DND-41 (cell line): Measurements from ENCODE around the gene SH3BP1.

Source experiments
- ATAC-seq: fragments of 200-7000 bp; cut with Tn5 transposase; 3 replicates; pipeline ENCODE4 v1.9.1; 2021; ENCODE audit warnings: low read depth; ENCODE audit not compliant: insufficient read depth
- DNase-seq: peaks from one replicate; pipeline ENCODE4 v3.0.0-alpha.2; 2020
- H2AFZ ChIP-seq: 2 replicates; pipeline ENCODE4 v1.6.0; 2012; ENCODE audit warnings: low read depth, low read length
- H3K27ac ChIP-seq: 2 replicates; pipeline ENCODE4 v1.5.1; 2012; ENCODE audit warnings: low read length, inconsistent platforms
- H3K27me3 ChIP-seq: fragments of 200-600 bp; sonication (generic); 2 replicates; pipeline ENCODE4 v1.6.0; 2012; ENCODE audit warnings: low read length, mild to moderate bottlenecking, inconsistent platforms; ENCODE audit not compliant: insufficient read depth, poor library complexity
- H3K36me3 ChIP-seq: 2 replicates; pipeline ENCODE4 v1.5.1; 2012; ENCODE audit warnings: low read length, inconsistent platforms; ENCODE audit not compliant: insufficient read depth
- H3K4me1 ChIP-seq: 2 replicates; pipeline ENCODE4 v1.5.1; 2012; ENCODE audit warnings: mild to moderate bottlenecking, low read length; ENCODE audit not compliant: insufficient read depth
- H3K4me2 ChIP-seq: 2 replicates; pipeline ENCODE4 v1.6.0; 2012; ENCODE audit warnings: mild to moderate bottlenecking, moderate library complexity, low read length, inconsistent platforms; ENCODE audit not compliant: insufficient read depth
- H3K4me3 ChIP-seq, 2 experiments: fragments of 200-600 bp in 1 of 2; shearing (Covaris generic) in 1 of 2; 2 replicates each; pipeline ENCODE4 v1.5.1; 2012 to 2016; ENCODE audit warnings: inconsistent platforms in 2 of 2, low read length in 2 of 2, mild to moderate bottlenecking in 2 of 2, low read depth in 1 of 2, moderate library complexity in 1 of 2
- H3K79me2 ChIP-seq: 2 replicates; pipeline ENCODE4 v1.6.0; 2012; ENCODE audit warnings: low read length, inconsistent platforms; ENCODE audit not compliant: insufficient read depth
- H3K9ac ChIP-seq: 2 replicates; pipeline ENCODE4 v1.6.0; 2012; ENCODE audit warnings: low read depth, mild to moderate bottlenecking, inconsistent platforms, low read length, moderate library complexity
- H3K9me3 ChIP-seq: 2 replicates; pipeline ENCODE4 v1.5.1; 2012; ENCODE audit warnings: low read length, moderate library complexity, mild to moderate bottlenecking, inconsistent platforms; ENCODE audit not compliant: insufficient read depth, severe bottlenecking
- H4K20me1 ChIP-seq: 2 replicates; pipeline ENCODE4 v1.6.0; 2012; ENCODE audit warnings: low read length; ENCODE audit not compliant: insufficient read depth
- CTCF ChIP-seq: IDR thresholded peaks from 2 replicates; pipeline ENCODE4 v1.5.1; 2012; ENCODE audit warnings: borderline replicate concordance, low read length, moderate library complexity, mild to moderate bottlenecking; ENCODE audit not compliant: poor library complexity, severe bottlenecking; ENCODE audit errors: extremely low read depth
- EZH2 ChIP-seq: IDR thresholded peaks from 3 replicates; pipeline ENCODE4 v1.6.1; 2012; ENCODE audit warnings: borderline replicate concordance, low read depth, mild to moderate bottlenecking, moderate library complexity, low read length, inconsistent platforms; ENCODE audit not compliant: severe bottlenecking

Gene SH3BP1

GRCh38 chr22:37627545-37627944, 11.9 kb upstream of the SH3BP1 start:
- Histone ChIP-seq H3K9me3 (no peaks in the 10 kb centered on the region), H3K4me2 (no peak overlapping the region), H2AFZ (no peak overlapping the region), H3K4me1 (0 out of 2 replicates have a peak, but pooled peaks cover 2% of the 10 kb centered on the region), H3K9ac (no peak overlapping the region), H3K79me2 (no peaks in the 10 kb centered on the region), H4K20me1 (peaks cover 13% of the 10 kb centered on the region), H3K27ac (no peak overlapping the region), H3K4me3 (no peak overlapping the region), H3K36me3 (peaks cover 72% of the 10 kb centered on the region), H3K27me3 (no peaks in the 10 kb centered on the region)
- peak; percentile 59 for DNase-seq
- ATAC-seq = peak; percentile 56
- TF ChIP-seq EZH2 (no peak), CTCF (no peak)

- Histone ChIP-seq H2AFZ (no peak overlapping the region), H3K4me1 (no peaks in the 10 kb centered on the region), H3K27ac (no peak overlapping the region), H3K27me3 (no peaks in the 10 kb centered on the region), H4K20me1 (peaks cover 10% of the 10 kb centered on the region), H3K9me3 (no peaks in the 10 kb centered on the region), H3K9ac (no peak overlapping the region), H3K4me3 (no peak overlapping the region), H3K36me3 (peaks cover 65% of the 10 kb centered on the region), H3K79me2 (no peaks in the 10 kb centered on the region), H3K4me2 (no peak overlapping the region)
- TF ChIP-seq CTCF = no peak
- ATAC-seq = no peak
- DNase-seq = no peak
Observed at GRCh38 chr22:37628830-37629229, 10.6 kb upstream of the SH3BP1 start.

GRCh38 chr22:37629928-37630327, 9.5 kb upstream of the SH3BP1 start:
- DNase-seq (no peak), ATAC-seq (no peak)
- Histone ChIP-seq H3K27ac (no peak overlapping the region), H4K20me1 (peaks cover 7% of the 10 kb centered on the region), H3K9me3 (no peaks in the 10 kb centered on the region), H3K4me3 (no peak overlapping the region), H3K4me2 (no peak overlapping the region), H3K36me3 (peaks cover 56% of the 10 kb centered on the region), H3K27me3 (no peaks in the 10 kb centered on the region), H3K4me1 (no peaks in the 10 kb centered on the region), H3K9ac (no peak overlapping the region), H2AFZ (no peak overlapping the region), H3K79me2 (no peaks in the 10 kb centered on the region)
- no peak for TF ChIP-seq EZH2

- Histone ChIP-seq H3K4me1 (peaks cover 2% of the 10 kb centered on the region; the same call in 1 of the 2 replicates), H3K36me3 (peaks cover 46% of the 10 kb centered on the region), H4K20me1 (peaks cover 7% of the 10 kb centered on the region), H3K27me3 (no peaks in the 10 kb centered on the region), H3K4me3 (no peak overlapping the region), H2AFZ (no peak overlapping the region), H3K4me2 (no peak overlapping the region), H3K9me3 (no peaks in the 10 kb centered on the region), H3K27ac (no peak overlapping the region), H3K79me2 (no peaks in the 10 kb centered on the region), H3K9ac (no peak overlapping the region)
- ATAC-seq (no peak), DNase-seq (no peak)
- TF ChIP-seq CTCF (no peak), EZH2 (no peak)
Observed at GRCh38 chr22:37630839-37631435, 8.5 kb upstream of the SH3BP1 start.
